GM12878 (cell line): ENCODE data around the gene SCMH1. TPM values are rescaled to one million over a fixed set of nuclear protein-coding genes. Genes with fewer than 3 reads are reported as not detected.

ENCODE experiments used
- ATAC-seq: fragments of 200-7000 bp; cut with Tn5 transposase; 3 replicates; pipeline ENCODE4 v1.9.1; 2020; ENCODE audit warnings: mild to moderate bottlenecking, moderate library complexity
- BruUV-seq: library from RNA; stranded (reverse); fragments of 400-500 nt; replicated peaks from 2 replicates; lab custom pipeline; 2021; lab: Mats Ljungman, UMichigan
- CTCF ChIA-PET: fragments of 300-600 bp; sonication (Branson Sonifier 250); formaldehyde crosslinking; extraction: SDS; loops from one replicate; lab custom pipeline; 2021; ENCODE audit warnings: inconsistent platforms; lab: Yijun Ruan, JAX
- POLR2A ChIA-PET: fragments of 350-600 bp; formaldehyde crosslinking; extraction: SDS; loops from one replicate; lab custom pipeline; 2021; ENCODE audit warnings: inconsistent platforms; lab: Charles Lee
- RAD21 ChIA-PET: fragments of 300-600 bp; sonication (Branson Sonifier 250); formaldehyde crosslinking; loops from one replicate; lab custom pipeline; 2023; ENCODE audit warnings: antibody characterized with exemption; ENCODE audit not compliant: unreplicated experiment; lab: Charles Lee
- SMC1A ChIA-PET: fragments of 300-600 bp; sonication (Branson Sonifier 250); formaldehyde crosslinking; loops from one replicate; lab custom pipeline; 2023; ENCODE audit not compliant: unreplicated experiment, uncharacterized antibody; lab: Charles Lee
- DNase-seq: peaks from one replicate; pipeline ENCODE4 v3.0.0-alpha.2; 2011; ENCODE audit warnings: low read depth, low spot score
- FAIRE-seq: peaks from 3 replicates; lab custom pipeline; 2011; peaks lifted over from hg19 to GRCh38; lab: Jason Lieb, UNC
- H2AFZ ChIP-seq: 2 replicates; pipeline ENCODE4 v1.6.0; 2011; ENCODE audit warnings: low read depth, low read length, control low read depth; ENCODE audit not compliant: control insufficient read depth
- H3K27ac ChIP-seq: 2 replicates; pipeline ENCODE4 v1.5.1; 2011; ENCODE audit warnings: control low read depth; ENCODE audit not compliant: control insufficient read depth, insufficient read depth
- H3K27me3 ChIP-seq, 2 experiments: replicated peaks in 1 of 2; 2 replicates each; pipeline versions ENCODE4 v1.6.0 to v1.6.1; 2011; ENCODE audit warnings: low read length in 1 of 2; ENCODE audit not compliant: control insufficient read depth in 2 of 2, insufficient read depth in 2 of 2
- H3K36me3 ChIP-seq, 2 experiments: 2 replicates each; pipeline ENCODE4 v1.5.1; 2011; ENCODE audit warnings: low read length in 1 of 2; ENCODE audit not compliant: control insufficient read depth in 2 of 2, insufficient read depth in 2 of 2
- H3K4me1 ChIP-seq: 2 replicates; pipeline ENCODE4 v1.6.1; 2011; ENCODE audit warnings: mild to moderate bottlenecking, low read length, moderate library complexity, mixed read lengths; ENCODE audit not compliant: control insufficient read depth, insufficient read depth
- H3K4me2 ChIP-seq: 2 replicates; pipeline ENCODE4 v1.6.0; 2011; ENCODE audit warnings: control low read depth; ENCODE audit not compliant: control insufficient read depth, insufficient read depth
- H3K4me3 ChIP-seq: fragments of 200-600 bp; sonication (generic); 2 replicates; pipeline ENCODE4 v1.5.1; 2016
- H3K79me2 ChIP-seq: 2 replicates; pipeline ENCODE4 v1.6.0; 2011; ENCODE audit warnings: low read length; ENCODE audit not compliant: control insufficient read depth, insufficient read depth
- H3K9ac ChIP-seq: 2 replicates; pipeline ENCODE4 v1.8.0; 2011; ENCODE audit warnings: low read length, control low read depth, mixed read lengths; ENCODE audit not compliant: control insufficient read depth, insufficient read depth
- H3K9me3 ChIP-seq: replicated peaks from 3 replicates; pipeline ENCODE4 v1.5.1; 2011; ENCODE audit warnings: mild to moderate bottlenecking, low read length; ENCODE audit not compliant: control insufficient read depth, insufficient read depth
- H4K20me1 ChIP-seq: 2 replicates; pipeline ENCODE4 v1.6.0; 2011; ENCODE audit not compliant: control insufficient read depth, insufficient read depth
- CBX3 ChIP-seq: fragments of 200-600 bp; sonication (generic); IDR thresholded peaks from 2 replicates; pipeline ENCODE4 v1.6.1; 2016; ENCODE audit warnings: low read depth, borderline replicate concordance
- CHD4 ChIP-seq: fragments of 200-600 bp; sonication (generic); IDR thresholded peaks from 2 replicates; pipeline ENCODE4 v1.6.1; 2016; ENCODE audit warnings: mild to moderate bottlenecking
- GABPA ChIP-seq: IDR thresholded peaks from 2 replicates; pipeline ENCODE4 v1.6.1; 2014; ENCODE audit warnings: antibody characterized with exemption, low read depth, mild to moderate bottlenecking, inconsistent platforms
- IRF3 ChIP-seq: fragments of 450-650 bp; IDR thresholded peaks from 2 replicates; pipeline ENCODE4 v1.6.1; 2014; ENCODE audit warnings: mild to moderate bottlenecking
- NR2C2 ChIP-seq: IDR thresholded peaks from 2 replicates; pipeline ENCODE4 v1.6.1; 2011; ENCODE audit warnings: borderline replicate concordance, low read depth; ENCODE audit not compliant: control insufficient read depth, insufficient read length
- PAX5 ChIP-seq: IDR thresholded peaks from 2 replicates; pipeline ENCODE4 v1.6.1; 2011; ENCODE audit warnings: low read depth, low read length, borderline replicate concordance
- RBBP5 ChIP-seq: fragments of 200-600 bp; sonication (generic); conservative IDR thresholded peaks from 2 replicates; pipeline ENCODE4 v1.6.1; 2016
- USF1 ChIP-seq: IDR thresholded peaks from 2 replicates; pipeline ENCODE4 v1.6.1; 2011; ENCODE audit warnings: borderline replicate concordance, low read depth, mild to moderate bottlenecking, moderate library complexity, mixed read lengths, low read length; ENCODE audit not compliant: insufficient read depth; ENCODE audit errors: extremely low read length
- ZNF24 ChIP-seq: fragments of 450-650 bp; IDR thresholded peaks from 2 replicates; pipeline ENCODE4 v1.6.1; 2017; ENCODE audit warnings: antibody characterized with exemption, mild to moderate bottlenecking
- in situ Hi-C: fragments of 300-500 bp; cut with MboI; formaldehyde crosslinking; loops from 9 replicates; pipeline ENCODE4 v1.14.3; 2018; ENCODE audit warnings: mixed read lengths
- intact Hi-C: fragments of 100-400 bp; cut with micrococcal nuclease; formaldehyde crosslinking; loops from one replicate; pipeline ENCODE4 v1.14.2; 2022; ENCODE audit not compliant: unreplicated experiment
- polyA plus RNA-seq, 11 experiments: library from polyadenylated mRNA; depleted of rRNA in 4 of 11; unstranded in 6 of 11; stranded (reverse) in 5 of 11; fragments of >200 nt; fragmentation: Nextera tagmentation in 4 of 11; fragmentation: Illumina TruSeq in 1 of 11; extraction: Ambion mirVana in 4 of 11; extraction: Trizol in 1 of 11; gene quantifications; 1 replicate in 1 of 11; 2 replicates in 10 of 11; pipeline versions ENCODE4 v1.2.1 to v1.2.3, GENCODE V29; 2011 to 2016; ENCODE audit warnings: inconsistent platforms in 2 of 11, missing spikeins in 2 of 11, low read depth in 1 of 11
- total RNA-seq, 4 experiments: library from RNA; depleted of rRNA in 3 of 4; stranded (reverse); fragments of >200 nt in 3 of 4; fragmentation: Illumina TruSeq in 1 of 4; extraction: Trizol in 1 of 4; gene quantifications; 2 replicates each; pipeline versions ENCODE4 v1.2.1 to v1.2.3, GENCODE V29; 2013 to 2021
- TF ChIP-seq, protein P1 (sequence below): fragments of 450-650 bp; IDR thresholded peaks from 2 replicates; pipeline ENCODE4 v1.6.1; 2018; ENCODE audit warnings: mild to moderate bottlenecking, low read depth, moderate library complexity; ENCODE audit not compliant: partially characterized antibody
- TF ChIP-seq, protein P2 (sequence below): fragments of 450-650 bp; IDR thresholded peaks from 2 replicates; pipeline ENCODE4 v1.6.1; 2016; ENCODE audit warnings: mild to moderate bottlenecking, moderate library complexity, borderline replicate concordance

The SCMH1 gene
- total and polyA plus RNA-seq, 10 of the 15 experiments (the other 5 are each of a cell fraction or from before 2014, with no cell fraction given): 7.5 to 44.1 (median 27.8) TPM

DNA sequence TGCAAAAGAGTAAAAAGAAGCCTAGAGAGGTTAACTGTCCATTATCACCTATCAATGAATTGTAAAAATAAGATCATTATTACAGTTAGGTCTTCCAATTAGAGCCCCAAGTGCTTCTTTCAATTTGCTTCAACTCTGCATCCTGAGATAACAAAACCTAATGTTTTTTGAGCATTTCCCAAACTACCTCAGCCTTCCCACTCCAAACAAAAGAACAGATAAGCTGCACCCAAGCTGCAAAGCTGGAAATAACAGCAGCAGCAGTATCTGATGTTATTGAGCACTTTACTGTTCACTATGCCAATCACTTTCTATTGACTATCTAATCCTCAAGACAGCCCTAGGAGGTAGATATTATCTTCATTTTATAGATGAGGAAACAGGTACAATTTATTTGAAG, 123.5 kb downstream of the SCMH1 start:
- no peak for ATAC-seq
- CTCF ChIA-PET: no interaction called here
- TF ChIP-seq, protein P1, sequence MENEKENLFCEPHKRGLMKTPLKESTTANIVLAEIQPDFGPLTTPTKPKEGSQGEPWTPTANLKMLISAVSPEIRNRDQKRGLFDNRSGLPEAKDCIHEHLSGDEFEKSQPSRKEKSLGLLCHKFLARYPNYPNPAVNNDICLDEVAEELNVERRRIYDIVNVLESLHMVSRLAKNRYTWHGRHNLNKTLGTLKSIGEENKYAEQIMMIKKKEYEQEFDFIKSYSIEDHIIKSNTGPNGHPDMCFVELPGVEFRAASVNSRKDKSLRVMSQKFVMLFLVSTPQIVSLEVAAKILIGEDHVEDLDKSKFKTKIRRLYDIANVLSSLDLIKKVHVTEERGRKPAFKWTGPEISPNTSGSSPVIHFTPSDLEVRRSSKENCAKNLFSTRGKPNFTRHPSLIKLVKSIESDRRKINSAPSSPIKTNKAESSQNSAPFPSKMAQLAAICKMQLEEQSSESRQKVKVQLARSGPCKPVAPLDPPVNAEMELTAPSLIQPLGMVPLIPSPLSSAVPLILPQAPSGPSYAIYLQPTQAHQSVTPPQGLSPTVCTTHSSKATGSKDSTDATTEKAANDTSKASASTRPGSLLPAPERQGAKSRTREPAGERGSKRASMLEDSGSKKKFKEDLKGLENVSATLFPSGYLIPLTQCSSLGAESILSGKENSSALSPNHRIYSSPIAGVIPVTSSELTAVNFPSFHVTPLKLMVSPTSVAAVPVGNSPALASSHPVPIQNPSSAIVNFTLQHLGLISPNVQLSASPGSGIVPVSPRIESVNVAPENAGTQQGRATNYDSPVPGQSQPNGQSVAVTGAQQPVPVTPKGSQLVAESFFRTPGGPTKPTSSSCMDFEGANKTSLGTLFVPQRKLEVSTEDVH: no peak
- TF ChIP-seq GABPA: no peak
- TF ChIP-seq RBBP5: no peak
- TF ChIP-seq IRF3: no peak
- no peak for TF ChIP-seq ZNF24
- no peak for TF ChIP-seq USF1
- no peak for TF ChIP-seq NR2C2
- TF ChIP-seq CHD4: no peak
- TF ChIP-seq PAX5: no peak
- no peak for TF ChIP-seq CBX3
- TF ChIP-seq, protein P2, sequence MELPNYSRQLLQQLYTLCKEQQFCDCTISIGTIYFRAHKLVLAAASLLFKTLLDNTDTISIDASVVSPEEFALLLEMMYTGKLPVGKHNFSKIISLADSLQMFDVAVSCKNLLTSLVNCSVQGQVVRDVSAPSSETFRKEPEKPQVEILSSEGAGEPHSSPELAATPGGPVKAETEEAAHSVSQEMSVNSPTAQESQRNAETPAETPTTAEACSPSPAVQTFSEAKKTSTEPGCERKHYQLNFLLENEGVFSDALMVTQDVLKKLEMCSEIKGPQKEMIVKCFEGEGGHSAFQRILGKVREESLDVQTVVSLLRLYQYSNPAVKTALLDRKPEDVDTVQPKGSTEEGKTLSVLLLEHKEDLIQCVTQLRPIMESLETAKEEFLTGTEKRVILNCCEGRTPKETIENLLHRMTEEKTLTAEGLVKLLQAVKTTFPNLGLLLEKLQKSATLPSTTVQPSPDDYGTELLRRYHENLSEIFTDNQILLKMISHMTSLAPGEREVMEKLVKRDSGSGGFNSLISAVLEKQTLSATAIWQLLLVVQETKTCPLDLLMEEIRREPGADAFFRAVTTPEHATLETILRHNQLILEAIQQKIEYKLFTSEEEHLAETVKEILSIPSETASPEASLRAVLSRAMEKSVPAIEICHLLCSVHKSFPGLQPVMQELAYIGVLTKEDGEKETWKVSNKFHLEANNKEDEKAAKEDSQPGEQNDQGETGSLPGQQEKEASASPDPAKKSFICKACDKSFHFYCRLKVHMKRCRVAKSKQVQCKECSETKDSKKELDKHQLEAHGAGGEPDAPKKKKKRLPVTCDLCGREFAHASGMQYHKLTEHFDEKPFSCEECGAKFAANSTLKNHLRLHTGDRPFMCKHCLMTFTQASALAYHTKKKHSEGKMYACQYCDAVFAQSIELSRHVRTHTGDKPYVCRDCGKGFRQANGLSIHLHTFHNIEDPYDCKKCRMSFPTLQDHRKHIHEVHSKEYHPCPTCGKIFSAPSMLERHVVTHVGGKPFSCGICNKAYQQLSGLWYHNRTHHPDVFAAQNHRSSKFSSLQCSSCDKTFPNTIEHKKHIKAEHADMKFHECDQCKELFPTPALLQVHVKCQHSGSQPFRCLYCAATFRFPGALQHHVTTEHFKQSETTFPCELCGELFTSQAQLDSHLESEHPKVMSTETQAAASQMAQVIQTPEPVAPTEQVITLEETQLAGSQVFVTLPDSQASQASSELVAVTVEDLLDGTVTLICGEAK: no peak
- TF ChIP-seq, all 136 proteins: peak for 0

More for the DNA sequence above, 123.5 kb downstream of the SCMH1 start:
- ChIA-PET POLR2A (no interaction called here), RAD21 (no interaction called here), SMC1A (no interaction called here)
- intact Hi-C loops (no loop called here), in situ Hi-C loops (no loop called here)
- FAIRE-seq (no peak), DNase-seq (no peak)
- no peaks in the 10 kb centered on the region for H4K20me1 ChIP-seq
- no TSS peak for BruUV-seq
- no peaks in the 10 kb centered on the region for H3K4me1 ChIP-seq
- no peak overlapping the region for H3K9ac ChIP-seq
- no peaks in the 10 kb centered on the region for H3K27me3 ChIP-seq
- no peak overlapping the region for H3K4me3 ChIP-seq
- H3K9me3 ChIP-seq: no peaks in the 10 kb centered on the region
- no peak overlapping the region for H3K4me2 ChIP-seq
- no peaks in the 10 kb centered on the region for H3K79me2 ChIP-seq
- H2AFZ ChIP-seq: no peak overlapping the region
- no peak overlapping the region for H3K27ac ChIP-seq
- H3K36me3 ChIP-seq: peaks cover 0 to 7% of the 10 kb centered on the region in 2 experiments; a peak in 1 of 4 replicates
